ENCODE measurements around the gene TBL3. TPM values are rescaled to one million over a fixed set of nuclear protein-coding genes. Genes with fewer than 3 reads are reported as not detected.

Gene TBL3
- total and polyA plus RNA-seq, 4 donors = 23.9 to 58.8 (median 44.1) TPM

DNA sequence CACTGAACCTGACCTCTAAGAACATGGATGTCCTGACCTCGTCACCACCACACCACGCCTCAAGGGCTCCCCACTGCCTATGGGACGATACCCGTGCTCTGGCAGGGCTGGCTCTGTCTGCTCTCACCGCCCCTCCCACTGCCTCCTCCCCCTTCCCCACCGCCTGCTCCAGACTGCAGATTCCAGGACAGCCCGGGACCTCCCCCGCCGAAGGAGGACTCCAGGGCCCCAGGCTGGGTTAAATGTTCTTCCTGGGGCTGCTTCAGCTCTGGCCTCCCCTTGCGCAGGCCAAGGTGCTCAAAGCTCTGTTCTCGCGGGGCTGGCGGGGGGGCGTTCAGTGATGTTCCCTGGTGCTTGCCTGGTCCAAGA is 50.9 kb downstream of the TBL3 start:
- H3K9ac ChIP-seq (ENCODE audit: insufficient read depth in 1 of 2, low read length in 2 of 2) = peak overlapping the region in 1 of 2 donors; percentile 79
- H3K36me3 ChIP-seq (ENCODE audit: control insufficient read depth in 4 of 4, insufficient read depth in 4 of 4, low read length in 4 of 4) = no peaks in the 10 kb centered on the region
- WGBS, 2 donors = 2 to 3% methylated on average over 13 to 14 of the region's 14 CpGs
- ATAC-seq (ENCODE audit: insufficient read depth, low FRiP score) (no peak), DNase-seq (peak in 2 of 3 donors; percentile 72 to 75)
- peaks cover 0 to 36% (median 13%) of the 10 kb centered on the region in 5 donors for H3K4me1 ChIP-seq (ENCODE audit: control insufficient read depth in 5 of 5, insufficient read depth in 5 of 5, low read length in 5 of 5)
- H3K4me3 ChIP-seq = no peak overlapping the region
- H3K9me3 ChIP-seq (ENCODE audit: control insufficient read depth in 4 of 4, insufficient read depth in 3 of 4, low read length in 3 of 4) = no peaks in the 10 kb centered on the region
- peaks cover 4 to 7% (median 4%) of the 10 kb centered on the region in 3 donors for H3K27me3 ChIP-seq (ENCODE audit: control insufficient read depth in 3 of 3, insufficient read depth in 3 of 3, low read length in 2 of 3)
- no peak overlapping the region for H3K27ac ChIP-seq (ENCODE audit: low read depth in 1 of 2, low read length in 1 of 2)
- TF ChIP-seq, protein P1, sequence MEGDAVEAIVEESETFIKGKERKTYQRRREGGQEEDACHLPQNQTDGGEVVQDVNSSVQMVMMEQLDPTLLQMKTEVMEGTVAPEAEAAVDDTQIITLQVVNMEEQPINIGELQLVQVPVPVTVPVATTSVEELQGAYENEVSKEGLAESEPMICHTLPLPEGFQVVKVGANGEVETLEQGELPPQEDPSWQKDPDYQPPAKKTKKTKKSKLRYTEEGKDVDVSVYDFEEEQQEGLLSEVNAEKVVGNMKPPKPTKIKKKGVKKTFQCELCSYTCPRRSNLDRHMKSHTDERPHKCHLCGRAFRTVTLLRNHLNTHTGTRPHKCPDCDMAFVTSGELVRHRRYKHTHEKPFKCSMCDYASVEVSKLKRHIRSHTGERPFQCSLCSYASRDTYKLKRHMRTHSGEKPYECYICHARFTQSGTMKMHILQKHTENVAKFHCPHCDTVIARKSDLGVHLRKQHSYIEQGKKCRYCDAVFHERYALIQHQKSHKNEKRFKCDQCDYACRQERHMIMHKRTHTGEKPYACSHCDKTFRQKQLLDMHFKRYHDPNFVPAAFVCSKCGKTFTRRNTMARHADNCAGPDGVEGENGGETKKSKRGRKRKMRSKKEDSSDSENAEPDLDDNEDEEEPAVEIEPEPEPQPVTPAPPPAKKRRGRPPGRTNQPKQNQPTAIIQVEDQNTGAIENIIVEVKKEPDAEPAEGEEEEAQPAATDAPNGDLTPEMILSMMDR (IDR thresholded peaks at IDR 0.05; ENCODE audit: control extremely low read depth, extremely low read depth) = no peak

DNA sequence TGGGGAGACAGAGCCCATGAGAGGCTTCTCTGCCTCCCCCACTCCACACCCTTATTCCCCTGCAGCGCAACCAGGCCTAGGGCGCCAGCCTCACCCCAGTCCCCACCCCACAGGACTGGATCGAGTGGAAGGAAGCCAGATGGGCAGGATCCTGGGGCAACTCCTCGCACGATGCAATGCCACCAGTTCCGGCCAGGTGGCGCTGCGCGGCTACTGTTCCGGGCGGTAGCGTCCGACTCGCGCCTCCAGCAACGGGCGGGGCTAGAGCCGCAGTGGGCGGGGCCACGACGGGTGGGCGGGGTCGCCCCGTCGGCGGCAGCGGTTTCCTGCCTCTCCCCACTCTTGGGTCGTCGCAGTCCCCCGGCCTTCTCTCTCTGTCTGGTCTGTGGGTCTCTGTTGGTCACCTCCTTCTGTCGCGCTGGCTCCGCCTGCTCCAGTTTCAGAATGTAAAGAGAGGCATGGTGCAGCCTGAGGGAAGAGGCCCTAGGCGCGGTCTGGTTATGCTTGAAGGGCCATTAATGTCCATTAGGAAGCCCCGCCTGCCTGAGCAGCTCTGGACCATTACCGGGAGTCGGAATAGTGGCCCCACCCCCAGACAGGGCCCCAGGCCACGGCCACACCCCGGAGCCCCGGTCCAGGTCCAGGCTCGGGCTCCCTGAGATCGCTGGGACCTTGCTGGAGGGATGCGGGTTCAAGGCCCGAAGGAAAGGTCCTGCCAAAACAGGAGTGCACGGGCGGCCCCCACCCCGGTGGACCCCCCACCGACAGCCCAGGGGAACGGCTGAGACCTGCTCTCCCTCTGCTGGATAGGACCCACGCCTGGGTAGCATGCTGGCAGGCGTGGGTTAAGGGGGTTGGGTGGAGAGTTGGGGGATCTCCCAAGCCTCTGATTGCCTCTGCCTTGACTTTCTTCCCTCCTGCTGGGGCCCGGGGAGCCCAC is 51.5 kb downstream of the TBL3 start:
- no peaks in the 10 kb centered on the region for H3K36me3 ChIP-seq (ENCODE audit: control insufficient read depth in 4 of 4, insufficient read depth in 4 of 4, low read length in 4 of 4)
- H3K4me3 ChIP-seq = no peak overlapping the region
- H3K27ac ChIP-seq (ENCODE audit: low read depth in 1 of 2, low read length in 1 of 2) = peak overlapping the region; percentile 56 to 82
- WGBS, 2 donors = 10 to 17% methylated on average over 44 to 53 of the region's 53 CpGs
- H3K27me3 ChIP-seq (ENCODE audit: control insufficient read depth in 3 of 3, insufficient read depth in 3 of 3, low read length in 2 of 3) = peaks cover 4 to 7% (median 4%) of the 10 kb centered on the region in 3 donors
- DNase-seq = peak; percentile 94 to 96 (median 96)
- ATAC-seq (ENCODE audit: insufficient read depth, low FRiP score) = peak; percentile 93
- H3K4me1 ChIP-seq (ENCODE audit: control insufficient read depth in 5 of 5, insufficient read depth in 5 of 5, low read length in 5 of 5) = peaks cover 0 to 43% (median 17%) of the 10 kb centered on the region in 5 donors
- peak overlapping the region in 1 of 2 donors; percentile 79 for H3K9ac ChIP-seq (ENCODE audit: insufficient read depth in 1 of 2, low read length in 2 of 2)
- TF ChIP-seq, protein P1 (IDR thresholded peaks at IDR 0.05; ENCODE audit: control extremely low read depth, extremely low read depth) = peak; percentile 99
- H3K9me3 ChIP-seq (ENCODE audit: control insufficient read depth in 4 of 4, insufficient read depth in 3 of 4, low read length in 3 of 4) = no peaks in the 10 kb centered on the region

DNA sequence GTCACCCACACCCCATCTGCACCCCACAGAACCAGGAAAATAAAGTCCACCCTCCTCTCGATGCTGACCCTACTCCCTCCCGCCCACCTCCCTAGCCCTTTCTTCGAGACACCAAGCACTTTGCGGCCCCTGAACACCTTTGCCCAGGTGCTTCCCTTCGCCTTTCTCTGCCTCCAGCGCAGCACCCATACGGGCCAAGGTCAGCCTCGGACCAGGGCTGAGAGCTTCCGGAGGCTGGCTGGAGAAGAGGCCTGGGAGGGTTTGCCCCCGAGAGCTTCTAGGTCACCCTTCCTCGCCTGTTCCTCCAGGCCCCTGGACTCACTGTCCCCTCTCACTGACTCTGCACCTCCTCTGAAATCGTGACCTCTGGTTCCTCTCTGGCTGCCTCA is 52.2 kb downstream of the TBL3 start:
- 73 to 81% methylated on average over 12 of the region's 12 CpGs for WGBS, 2 donors
- DNase-seq = no peak

More for the DNA sequence above, 52.2 kb downstream of the TBL3 start:
- Histone ChIP-seq H3K4me3 (peak overlapping the region; percentile 2), H3K4me1 (ENCODE audit: control insufficient read depth in 5 of 5, insufficient read depth in 5 of 5, low read length in 5 of 5) (peaks cover 0 to 50% (median 22%) of the 10 kb centered on the region in 5 donors), H3K9ac (ENCODE audit: insufficient read depth in 1 of 2, low read length in 2 of 2) (no peak overlapping the region), H3K27ac (ENCODE audit: low read depth in 1 of 2, low read length in 1 of 2) (peak overlapping the region; percentile 56 to 82), H3K9me3 (ENCODE audit: control insufficient read depth in 4 of 4, insufficient read depth in 3 of 4, low read length in 3 of 4) (no peaks in the 10 kb centered on the region), H3K36me3 (ENCODE audit: control insufficient read depth in 4 of 4, insufficient read depth in 4 of 4, low read length in 4 of 4) (peaks cover 0 to 1% (median 0%) of the 10 kb centered on the region in 4 donors), H3K27me3 (ENCODE audit: control insufficient read depth in 3 of 3, insufficient read depth in 3 of 3, low read length in 2 of 3) (peaks cover 4 to 7% (median 4%) of the 10 kb centered on the region in 3 donors)
- TF ChIP-seq, protein P1 (IDR thresholded peaks at IDR 0.05; ENCODE audit: control extremely low read depth, extremely low read depth) = no peak
- ATAC-seq (ENCODE audit: insufficient read depth, low FRiP score) = no peak
